Activated CD8-positive, alpha-beta T cell treated with anti-CD3 and anti-CD28 coated beads, Interleukin-2, amount 10 ng/mL, durations not matched to agents 7 days and 5 days (primary cell): ENCODE measurements around the gene PPEF1. TPM values are rescaled to one million over a fixed set of nuclear protein-coding genes. Genes with fewer than 3 reads are reported as not detected.
"Not testable (repeated sequence)": the region's sequence is repeated elsewhere in the genome, so short reads cannot be mapped to it uniquely, and the experiment has no call there.

ENCODE experiments used
- ATAC-seq: fragments of 150-1000 bp; cut with Tn5 transposase; one replicate; pipeline ENCODE4 v1.10.0; 2021; ENCODE audit warnings: moderate library complexity
- CTCF ChIA-PET: fragments of 350-600 bp; sonication (Branson Sonifier 250); formaldehyde crosslinking; loops from one replicate; lab custom pipeline; 2021; ENCODE audit warnings: antibody characterized with exemption; lab: Charles Lee
- POLR2A ChIA-PET: fragments of 350-600 bp; sonication (Branson Sonifier 250); formaldehyde crosslinking; loops from one replicate; lab custom pipeline; 2021; ENCODE audit warnings: antibody characterized with exemption; lab: Charles Lee
- DNase-seq: peaks from one replicate; pipeline ENCODE4 v3.0.0-alpha.2; 2020
- H3K27ac Mint-ChIP-seq: one replicate; pipeline ENCODE4 v1.8.0; 2021; ENCODE audit warnings: mild to moderate bottlenecking, mixed read lengths
- H3K27me3 Mint-ChIP-seq: one replicate; pipeline ENCODE4 v1.8.0; 2021; ENCODE audit warnings: low read depth, mixed read lengths
- H3K36me3 Mint-ChIP-seq: one replicate; pipeline ENCODE4 v1.8.0; 2021; ENCODE audit warnings: low read depth, mixed read lengths
- H3K4me1 Mint-ChIP-seq: one replicate; pipeline ENCODE4 v1.8.0; 2021; ENCODE audit warnings: low read depth, mixed read lengths
- H3K4me3 Mint-ChIP-seq: one replicate; pipeline ENCODE4 v1.8.0; 2021; ENCODE audit warnings: mild to moderate bottlenecking, mixed read lengths
- H3K9me3 Mint-ChIP-seq: one replicate; pipeline ENCODE4 v1.8.0; 2022; ENCODE audit warnings: mixed read lengths; ENCODE audit not compliant: insufficient read depth
- total RNA-seq, 2 experiments: library from RNA; stranded (reverse); gene quantifications; one replicate each; pipeline ENCODE4 v1.2.3, GENCODE V29; 2021

PPEF1 gene
- total RNA-seq, 2 experiments from 2014 or later = not detected

GRCh38 chrX:18763106-18763505 lies 55.7 kb downstream of the PPEF1 start:
- H3K9me3 Mint-ChIP-seq, ATAC-seq, H3K27me3 Mint-ChIP-seq, H3K4me1 Mint-ChIP-seq, H3K27ac Mint-ChIP-seq, H3K4me3 Mint-ChIP-seq, POLR2A ChIA-PET, CTCF ChIA-PET, DNase-seq, H3K36me3 Mint-ChIP-seq: not testable (repeated sequence)

- Mint-ChIP-seq H3K4me3 (no peak overlapping the region), H3K27me3 (no peaks in the 10 kb centered on the region), H3K4me1 (no peaks in the 10 kb centered on the region), H3K36me3 (no peaks in the 10 kb centered on the region), H3K27ac (no peak overlapping the region), H3K9me3 (no peaks in the 10 kb centered on the region)
- ChIA-PET POLR2A (no interaction called here), CTCF (no interaction called here)
- ATAC-seq (no peak), DNase-seq (no peak)
Measured at GRCh38 chrX:18769364-18769763, 61.9 kb downstream of the PPEF1 start.

GRCh38 chrX:18769812-18770573 lies 62.5 kb downstream of the PPEF1 start:
- Mint-ChIP-seq H3K27ac (no peak overlapping the region), H3K27me3 (no peaks in the 10 kb centered on the region), H3K4me3 (no peak overlapping the region), H3K9me3 (no peaks in the 10 kb centered on the region), H3K36me3 (no peaks in the 10 kb centered on the region), H3K4me1 (no peaks in the 10 kb centered on the region)
- DNase-seq = no peak
- ATAC-seq = no peak
- ChIA-PET CTCF (no interaction called here), POLR2A (no interaction called here)

- DNase-seq = no peak
- H3K9me3 Mint-ChIP-seq = no peaks in the 10 kb centered on the region
- no peak overlapping the region for H3K27ac Mint-ChIP-seq
- no peaks in the 10 kb centered on the region for H3K4me1 Mint-ChIP-seq
- ChIA-PET CTCF (no interaction called here), POLR2A (no interaction called here)
- H3K36me3 Mint-ChIP-seq = no peaks in the 10 kb centered on the region
- H3K27me3 Mint-ChIP-seq = no peaks in the 10 kb centered on the region
- H3K4me3 Mint-ChIP-seq = no peak overlapping the region
- no peak for ATAC-seq
Measured at GRCh38 chrX:18789916-18790315, 82.5 kb downstream of the PPEF1 start.

- Mint-ChIP-seq H3K4me3 (no peak overlapping the region), H3K36me3 (no peaks in the 10 kb centered on the region), H3K27ac (no peak overlapping the region), H3K27me3 (no peaks in the 10 kb centered on the region), H3K4me1 (no peaks in the 10 kb centered on the region), H3K9me3 (no peaks in the 10 kb centered on the region)
- ChIA-PET POLR2A (no interaction called here), CTCF (no interaction called here)
- ATAC-seq (no peak), DNase-seq (no peak)
Measured at GRCh38 chrX:18792828-18793227, 85.4 kb downstream of the PPEF1 start.

GRCh38 chrX:18793601-18794089 lies 86.2 kb downstream of the PPEF1 start:
- ATAC-seq (no peak), DNase-seq (no peak)
- Mint-ChIP-seq H3K9me3 (no peaks in the 10 kb centered on the region), H3K4me1 (no peaks in the 10 kb centered on the region), H3K4me3 (no peak overlapping the region), H3K27me3 (no peaks in the 10 kb centered on the region), H3K36me3 (no peaks in the 10 kb centered on the region), H3K27ac (no peak overlapping the region)
- CTCF ChIA-PET = no interaction called here
- POLR2A ChIA-PET = no interaction called here

GRCh38 chrX:18797141-18797540 lies 89.7 kb downstream of the PPEF1 start:
- H3K4me3 Mint-ChIP-seq = no peak overlapping the region
- H3K27me3 Mint-ChIP-seq = no peaks in the 10 kb centered on the region
- no peaks in the 10 kb centered on the region for H3K36me3 Mint-ChIP-seq
- ATAC-seq (no peak), DNase-seq (no peak)
- no peaks in the 10 kb centered on the region for H3K4me1 Mint-ChIP-seq
- no peaks in the 10 kb centered on the region for H3K9me3 Mint-ChIP-seq
- POLR2A ChIA-PET = no interaction called here
- H3K27ac Mint-ChIP-seq = no peak overlapping the region
- CTCF ChIA-PET = no interaction called here

- no peak overlapping the region for H3K4me3 Mint-ChIP-seq
- DNase-seq (no peak), ATAC-seq (no peak)
- ChIA-PET POLR2A (no interaction called here), CTCF (no interaction called here)
- H3K27ac Mint-ChIP-seq = no peak overlapping the region
- H3K27me3 Mint-ChIP-seq = no peaks in the 10 kb centered on the region
- H3K9me3 Mint-ChIP-seq = no peaks in the 10 kb centered on the region
- no peaks in the 10 kb centered on the region for H3K36me3 Mint-ChIP-seq
- no peaks in the 10 kb centered on the region for H3K4me1 Mint-ChIP-seq
Measured at GRCh38 chrX:18799911-18800310, 92.5 kb downstream of the PPEF1 start.

- no peaks in the 10 kb centered on the region for H3K27me3 Mint-ChIP-seq
- H3K4me3 Mint-ChIP-seq = no peak overlapping the region
- H3K4me1 Mint-ChIP-seq = no peaks in the 10 kb centered on the region
- POLR2A ChIA-PET = no interaction called here
- CTCF ChIA-PET = no interaction called here
- H3K27ac Mint-ChIP-seq = no peak overlapping the region
- no peak for ATAC-seq
- H3K36me3 Mint-ChIP-seq = no peaks in the 10 kb centered on the region
- no peak for DNase-seq
- no peaks in the 10 kb centered on the region for H3K9me3 Mint-ChIP-seq
Measured at GRCh38 chrX:18809641-18810040, 102.2 kb downstream of the PPEF1 start.

GRCh38 chrX:18810416-18810815 lies 103.0 kb downstream of the PPEF1 start:
- DNase-seq (no peak), ATAC-seq (no peak)
- Mint-ChIP-seq H3K4me1 (no peaks in the 10 kb centered on the region), H3K36me3 (no peaks in the 10 kb centered on the region), H3K27me3 (no peaks in the 10 kb centered on the region), H3K4me3 (no peak overlapping the region), H3K27ac (no peak overlapping the region), H3K9me3 (no peaks in the 10 kb centered on the region)
- ChIA-PET POLR2A (no interaction called here), CTCF (no interaction called here)

- ChIA-PET POLR2A (no interaction called here), CTCF (no interaction called here)
- DNase-seq (no peak), ATAC-seq (no peak)
- no peak overlapping the region for H3K27ac Mint-ChIP-seq
- no peaks in the 10 kb centered on the region for H3K4me1 Mint-ChIP-seq
- no peak overlapping the region for H3K4me3 Mint-ChIP-seq
- H3K27me3 Mint-ChIP-seq = no peaks in the 10 kb centered on the region
- no peaks in the 10 kb centered on the region for H3K9me3 Mint-ChIP-seq
- no peaks in the 10 kb centered on the region for H3K36me3 Mint-ChIP-seq
Measured at GRCh38 chrX:18825375-18825774, 117.9 kb downstream of the PPEF1 start.

- no peak for ATAC-seq
- ChIA-PET POLR2A (no interaction called here), CTCF (no interaction called here)
- H3K27ac Mint-ChIP-seq = no peak overlapping the region
- no peaks in the 10 kb centered on the region for H3K36me3 Mint-ChIP-seq
- H3K9me3 Mint-ChIP-seq = no peaks in the 10 kb centered on the region
- DNase-seq = no peak
- H3K4me3 Mint-ChIP-seq = no peak overlapping the region
- H3K4me1 Mint-ChIP-seq = no peaks in the 10 kb centered on the region
- H3K27me3 Mint-ChIP-seq = no peaks in the 10 kb centered on the region
Measured at GRCh38 chrX:18828832-18829404, 121.5 kb downstream of the PPEF1 start.
